Measurements from ENCODE around the gene ENTPD6.
"Not testable (repeated sequence)": the region's sequence is repeated elsewhere in the genome, so short reads cannot be mapped to it uniquely, and the experiment has no call there.

DNA sequence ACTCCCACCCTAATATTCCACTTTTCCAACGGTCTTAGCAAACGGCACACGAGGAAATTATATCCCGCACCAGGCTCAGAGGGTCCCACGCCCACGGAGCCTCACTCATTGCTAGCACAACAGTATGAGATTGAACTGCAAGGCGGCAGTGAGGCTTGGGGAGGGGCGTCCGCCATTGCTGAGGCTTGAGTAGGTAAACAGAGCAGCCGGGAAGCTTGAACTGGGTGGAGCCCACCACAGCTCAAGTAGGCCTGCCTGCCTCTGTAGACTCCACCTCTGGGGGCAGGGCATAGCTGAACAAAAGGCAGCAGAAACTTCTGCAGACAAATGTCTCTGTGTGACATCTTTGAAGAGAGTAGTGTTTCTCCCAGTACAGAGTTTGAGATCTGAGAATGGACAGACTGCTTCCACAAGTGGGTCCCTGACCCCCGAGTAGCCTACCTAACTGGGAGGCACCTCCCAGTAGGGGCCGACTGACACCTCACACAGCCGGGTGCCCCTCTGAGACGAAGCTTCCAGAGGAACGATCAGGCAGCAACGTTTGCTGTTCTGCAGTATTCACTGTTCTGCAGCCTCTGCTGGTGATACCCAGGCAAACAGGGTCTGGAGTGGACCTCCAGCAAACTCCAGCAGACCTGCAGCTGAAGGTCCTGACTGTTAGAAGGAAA lies 65.4 kb downstream of the ENTPD6 start:
- TF ChIP-seq POLR2A (IDR thresholded peaks at IDR 0.05; ENCODE audit: low read depth, low read length); TAF1 (IDR thresholded peaks at IDR 0.05; ENCODE audit: borderline replicate concordance, low read depth, low read length): not testable (repeated sequence)
